Suppressor macrophage treated with lipopolysaccharide for 4 hours (primary cell): ENCODE measurements around the gene BTN2A1.

Experiments
- DNase-seq: peaks from one replicate; pipeline ENCODE4 v3.0.0-alpha.2; 2020

The BTN2A1 gene

GRCh38 chr6:26471970-26472369 is 14.2 kb downstream of the BTN2A1 start:
- no peak for DNase-seq

GRCh38 chr6:26472549-26473290 is 15.0 kb downstream of the BTN2A1 start:
- DNase-seq = no peak

GRCh38 chr6:26473429-26473757 is 15.6 kb downstream of the BTN2A1 start:
- DNase-seq = no peak

GRCh38 chr6:26473758-26474438 is 16.1 kb downstream of the BTN2A1 start:
- DNase-seq = peak; percentile 90

GRCh38 chr6:26474439-26474881 is 16.7 kb downstream of the BTN2A1 start:
- DNase-seq = no peak

- no peak for DNase-seq
These were observed 18.3 kb downstream of the BTN2A1 start for GRCh38 chr6:26475823-26476729.

- DNase-seq = no peak
These were observed 19.1 kb downstream of the BTN2A1 start for GRCh38 chr6:26476896-26477295.

- DNase-seq = no peak
These were observed 19.7 kb downstream of the BTN2A1 start for GRCh38 chr6:26477426-26477825.

- DNase-seq = no peak
These were observed 20.6 kb downstream of the BTN2A1 start for GRCh38 chr6:26478100-26478984.

GRCh38 chr6:26478985-26479278 is 21.2 kb downstream of the BTN2A1 start:
- DNase-seq = peak; percentile 71

GRCh38 chr6:26482338-26482737 is 24.6 kb downstream of the BTN2A1 start:
- DNase-seq = no peak

GRCh38 chr6:26483727-26484126 is 26.0 kb downstream of the BTN2A1 start:
- DNase-seq = no peak

- no peak for DNase-seq
These were observed 26.4 kb downstream of the BTN2A1 start for GRCh38 chr6:26484161-26484560.

GRCh38 chr6:26485112-26485780 is 27.5 kb downstream of the BTN2A1 start:
- DNase-seq = no peak

GRCh38 chr6:26486358-26486757 is 28.6 kb downstream of the BTN2A1 start:
- DNase-seq = no peak

GRCh38 chr6:26487466-26487865 is 29.7 kb downstream of the BTN2A1 start:
- no peak for DNase-seq

- no peak for DNase-seq
These were observed 32.5 kb downstream of the BTN2A1 start for GRCh38 chr6:26489996-26490964.

GRCh38 chr6:26491604-26492003 is 33.8 kb downstream of the BTN2A1 start:
- no peak for DNase-seq

- no peak for DNase-seq
These were observed 35.5 kb downstream of the BTN2A1 start for GRCh38 chr6:26493258-26493657.

- DNase-seq = no peak
These were observed 36.4 kb downstream of the BTN2A1 start for GRCh38 chr6:26494117-26494516.

- no peak for DNase-seq
These were observed 37.5 kb downstream of the BTN2A1 start for GRCh38 chr6:26495281-26495680.
